NCI-H128 (cell line): ENCODE data around the gene LMAN2L.

Experiments
- DNase-seq: peaks from one replicate; lab custom pipeline; 2025; ENCODE audit not compliant: unreplicated experiment; lab: John Stamatoyannopoulos, UW

LMAN2L gene

GRCh38 chr2:96710985-96711384, 28.9 kb downstream of the LMAN2L start:
- no peak for DNase-seq

GRCh38 chr2:96703021-96703751, 36.7 kb downstream of the LMAN2L start:
- no peak for DNase-seq

- no peak for DNase-seq
Observed at GRCh38 chr2:96702098-96702785, 37.6 kb downstream of the LMAN2L start.

- DNase-seq: no peak
Observed at GRCh38 chr2:96701636-96702035, 38.2 kb downstream of the LMAN2L start.

- no peak for DNase-seq
Observed at GRCh38 chr2:96700086-96700485, 39.8 kb downstream of the LMAN2L start.

GRCh38 chr2:96699621-96700020, 40.2 kb downstream of the LMAN2L start:
- DNase-seq: no peak

- no peak for DNase-seq
Observed at GRCh38 chr2:96699021-96699420, 40.8 kb downstream of the LMAN2L start.

GRCh38 chr2:96698221-96698861, 41.5 kb downstream of the LMAN2L start:
- no peak for DNase-seq

- no peak for DNase-seq
Observed at GRCh38 chr2:96697476-96697875, 42.4 kb downstream of the LMAN2L start.

GRCh38 chr2:96695602-96696001, 44.3 kb downstream of the LMAN2L start:
- no peak for DNase-seq

- DNase-seq: no peak
Observed at GRCh38 chr2:96694816-96695455, 44.9 kb downstream of the LMAN2L start.

- no peak for DNase-seq
Observed at GRCh38 chr2:96694279-96694678, 45.6 kb downstream of the LMAN2L start.

GRCh38 chr2:96693286-96694200, 46.3 kb downstream of the LMAN2L start:
- no peak for DNase-seq

GRCh38 chr2:96692094-96692971, 47.5 kb downstream of the LMAN2L start:
- DNase-seq: no peak

- DNase-seq: no peak
Observed at GRCh38 chr2:96691022-96691612, 48.7 kb downstream of the LMAN2L start.

- DNase-seq: no peak
Observed at GRCh38 chr2:96690306-96691021, 49.4 kb downstream of the LMAN2L start.

GRCh38 chr2:96689431-96689991, 50.4 kb downstream of the LMAN2L start:
- DNase-seq: no peak
